WTC11 (cell line): Measurements from ENCODE around the gene NQO1. TPM values are rescaled to one million over a fixed set of nuclear protein-coding genes. Genes with fewer than 3 reads are reported as not detected.

Source experiments
- ATAC-seq: fragments of 200-7000 bp; cut with Tn5 transposase; 2 replicates; pipeline ENCODE4 v1.10.0; 2021; ENCODE audit warnings: mild to moderate bottlenecking, moderate library complexity
- CTCF ChIA-PET: fragments of 300-600 bp; sonication (Branson Sonifier 250); formaldehyde crosslinking; loops from one replicate; lab custom pipeline; 2021; ENCODE audit warnings: antibody characterized with exemption; lab: Charles Lee
- POLR2A ChIA-PET: fragments of 350-600 bp; sonication (Branson Sonifier 250); formaldehyde crosslinking; loops from one replicate; lab custom pipeline; 2021; ENCODE audit warnings: antibody characterized with exemption; lab: Charles Lee
- DNase-seq: peaks from one replicate; pipeline ENCODE4 v3.0.0; 2021; ENCODE audit warnings: low spot score
- H3K27ac Mint-ChIP-seq: 2 replicates; pipeline ENCODE4 v1.8.0; 2021; ENCODE audit warnings: mixed read lengths
- H3K27me3 Mint-ChIP-seq: 2 replicates; pipeline ENCODE4 v1.8.0; 2021; ENCODE audit warnings: low read depth, mild to moderate bottlenecking, moderate library complexity, mixed read lengths
- H3K36me3 Mint-ChIP-seq: 2 replicates; pipeline ENCODE4 v1.8.0; 2021; ENCODE audit warnings: mixed read lengths
- H3K4me1 Mint-ChIP-seq: 2 replicates; pipeline ENCODE4 v1.8.0; 2022; ENCODE audit warnings: mixed read lengths
- H3K4me3 Mint-ChIP-seq: 2 replicates; pipeline ENCODE4 v1.8.0; 2021; ENCODE audit warnings: mild to moderate bottlenecking, moderate library complexity, mixed read lengths
- H3K9me3 Mint-ChIP-seq: 2 replicates; pipeline ENCODE4 v1.8.0; 2021; ENCODE audit warnings: mixed read lengths
- AR ChIP-seq: fragments of 250-450 bp; sonication (Bioruptor Pico); IDR thresholded peaks from 2 replicates; pipeline ENCODE4 v1.9.0; 2021; ENCODE audit warnings: mild to moderate bottlenecking
- ARID4B ChIP-seq: sonication (generic); formaldehyde crosslinking; IDR thresholded peaks from 2 replicates; pipeline ENCODE4 v1.8.0; 2023; ENCODE audit warnings: missing genetic modification reagents, mild to moderate bottlenecking, borderline replicate concordance
- CREM ChIP-seq: sonication (generic); formaldehyde crosslinking; IDR thresholded peaks from 2 replicates; pipeline ENCODE4 v1.8.1; 2022; ENCODE audit warnings: mild to moderate bottlenecking, missing genetic modification reagents, moderate library complexity
- ELF4 ChIP-seq: sonication (generic); formaldehyde crosslinking; IDR thresholded peaks from 2 replicates; pipeline ENCODE4 v1.8.1; 2022; ENCODE audit warnings: low read depth, mild to moderate bottlenecking, moderate library complexity, missing genetic modification reagents
- EMX1 ChIP-seq: fragments of 250-450 bp; sonication (Bioruptor Pico); IDR thresholded peaks from 2 replicates; pipeline ENCODE4 v1.8.0; 2021; ENCODE audit warnings: mild to moderate bottlenecking
- FOXJ3 ChIP-seq: sonication (generic); formaldehyde crosslinking; IDR thresholded peaks from 2 replicates; pipeline ENCODE4 v1.9.0; 2021; ENCODE audit warnings: missing genetic modification reagents, mild to moderate bottlenecking, borderline replicate concordance
- FOXP1 ChIP-seq: sonication (generic); formaldehyde crosslinking; IDR thresholded peaks from 2 replicates; pipeline ENCODE4 v1.8.0; 2022; ENCODE audit warnings: missing genetic modification reagents, mild to moderate bottlenecking, moderate library complexity, borderline replicate concordance
- IRF2 ChIP-seq: sonication (generic); formaldehyde crosslinking; IDR thresholded peaks from 2 replicates; pipeline ENCODE4 v1.8.0; 2022; ENCODE audit warnings: low read depth, missing genetic modification reagents, borderline replicate concordance
- KAT7 ChIP-seq: sonication (generic); formaldehyde crosslinking; IDR thresholded peaks from 2 replicates; pipeline ENCODE4 v1.8.1; 2023; ENCODE audit warnings: missing genetic modification reagents, mild to moderate bottlenecking, borderline replicate concordance
- MXD4 ChIP-seq: fragments of 250-450 bp; sonication (Bioruptor Pico); IDR thresholded peaks from 2 replicates; pipeline ENCODE4 v1.8.0; 2021; ENCODE audit warnings: mild to moderate bottlenecking, moderate library complexity, borderline replicate concordance
- NFATC4 ChIP-seq: fragments of 250-450 bp; sonication (Bioruptor Pico); IDR thresholded peaks from 2 replicates; pipeline ENCODE4 v1.9.0; 2021; ENCODE audit warnings: mild to moderate bottlenecking
- NFE2L1 ChIP-seq: sonication (generic); formaldehyde crosslinking; IDR thresholded peaks from 2 replicates; pipeline ENCODE4 v1.8.1; 2023; ENCODE audit warnings: missing genetic modification reagents
- NR3C1 ChIP-seq: sonication (generic); formaldehyde crosslinking; conservative IDR thresholded peaks from 2 replicates; pipeline ENCODE4 v1.8.1; 2023; ENCODE audit warnings: low read depth, mild to moderate bottlenecking, missing genetic modification reagents
- OVOL2 ChIP-seq: fragments of 250-450 bp; sonication (Bioruptor Pico); IDR thresholded peaks from 2 replicates; pipeline ENCODE4 v1.9.0; 2021; ENCODE audit warnings: mild to moderate bottlenecking, borderline replicate concordance
- RORB ChIP-seq: fragments of 250-450 bp; sonication (Bioruptor Pico); IDR thresholded peaks from 2 replicates; pipeline ENCODE4 v1.9.0; 2021; ENCODE audit warnings: mild to moderate bottlenecking
- TP53 ChIP-seq: sonication (generic); formaldehyde crosslinking; IDR thresholded peaks from 2 replicates; pipeline ENCODE4 v1.8.1; 2023; ENCODE audit warnings: mild to moderate bottlenecking, missing genetic modification reagents
- ZBTB21 ChIP-seq: sonication (generic); formaldehyde crosslinking; IDR thresholded peaks from 2 replicates; pipeline ENCODE4 v1.8.1; 2023; ENCODE audit warnings: mild to moderate bottlenecking, missing genetic modification reagents, borderline replicate concordance
- ZMAT4 ChIP-seq: fragments of 250-450 bp; sonication (Bioruptor Pico); IDR thresholded peaks from 2 replicates; pipeline ENCODE4 v1.9.0; 2021; ENCODE audit warnings: mild to moderate bottlenecking
- ZNF121 ChIP-seq: sonication (generic); formaldehyde crosslinking; IDR thresholded peaks from 2 replicates; pipeline ENCODE4 v1.8.0; 2023; ENCODE audit warnings: missing genetic modification reagents
- ZNF219 ChIP-seq: sonication (generic); formaldehyde crosslinking; IDR thresholded peaks from 2 replicates; pipeline ENCODE4 v1.8.0; 2023; ENCODE audit warnings: missing genetic modification reagents, mild to moderate bottlenecking, borderline replicate concordance
- ZNF232 ChIP-seq: sonication (generic); formaldehyde crosslinking; IDR thresholded peaks from 2 replicates; pipeline ENCODE4 v1.8.0; 2022; ENCODE audit warnings: mild to moderate bottlenecking, missing genetic modification reagents
- ZNF281 ChIP-seq: sonication (generic); formaldehyde crosslinking; IDR thresholded peaks from 2 replicates; pipeline ENCODE4 v1.8.0; 2023; ENCODE audit warnings: mild to moderate bottlenecking, missing genetic modification reagents
- ZNF317 ChIP-seq: sonication (generic); formaldehyde crosslinking; IDR thresholded peaks from 2 replicates; pipeline ENCODE4 v1.8.1; 2023; ENCODE audit warnings: low read depth, mild to moderate bottlenecking, moderate library complexity, missing genetic modification reagents, borderline replicate concordance
- ZNF671 ChIP-seq: fragments of 250-450 bp; sonication (Bioruptor Pico); IDR thresholded peaks from 2 replicates; pipeline ENCODE4 v1.8.0; 2021; ENCODE audit warnings: mild to moderate bottlenecking
- total RNA-seq: library from RNA; stranded (reverse); gene quantifications from 3 replicates; pipeline ENCODE4 v1.2.3, GENCODE V29; 2021

The NQO1 gene
- total RNA-seq, 1 experiment from 2014 or later = 38.9 TPM

GRCh38 chr16:69712914-69713581 lies 13.3 kb downstream of the NQO1 start:
- POLR2A ChIA-PET = interaction anchor here (0.6 kb wide), 1 partner anchor 320 kb away, joined by 4 read pairs; no protein-coding TSS in a partner anchor
- H3K36me3 Mint-ChIP-seq = no peaks in the 10 kb centered on the region

GRCh38 chr16:69712277-69712676 lies 14.1 kb downstream of the NQO1 start:
- POLR2A ChIA-PET = no interaction called here
- H3K4me3 Mint-ChIP-seq = no peak overlapping the region
- H3K9me3 Mint-ChIP-seq = no peaks in the 10 kb centered on the region
- no peak for ATAC-seq
- H3K27me3 Mint-ChIP-seq = no peaks in the 10 kb centered on the region
- DNase-seq = no peak
- CTCF ChIA-PET = no interaction called here
- H3K4me1 Mint-ChIP-seq = no peaks in the 10 kb centered on the region
- no peak overlapping the region for H3K27ac Mint-ChIP-seq
- no peaks in the 10 kb centered on the region for H3K36me3 Mint-ChIP-seq
- TF ChIP-seq KAT7 (CRISPR knock-in tag) (no peak), ZNF219 (CRISPR knock-in tag) (no peak), ZNF232 (CRISPR knock-in tag) (no peak), NFATC4 (CRISPR knock-in tag) (no peak), EMX1 (CRISPR knock-in tag) (no peak), TP53 (CRISPR knock-in tag) (no peak), RORB (CRISPR knock-in tag) (no peak), ZNF317 (CRISPR knock-in tag) (no peak), ARID4B (CRISPR knock-in tag) (no peak)

More at GRCh38 chr16:69712914-69713581, 13.3 kb downstream of the NQO1 start:
- Mint-ChIP-seq H3K27me3 (no peaks in the 10 kb centered on the region), H3K4me3 (no peak overlapping the region), H3K27ac (no peak overlapping the region), H3K9me3 (no peaks in the 10 kb centered on the region), H3K4me1 (no peaks in the 10 kb centered on the region)
- no peak for TF ChIP-seq ELF4 (CRISPR knock-in tag)
- TF ChIP-seq ZNF281 = no peak
- no peak for TF ChIP-seq EMX1 (CRISPR knock-in tag)
- TF ChIP-seq OVOL2 (CRISPR knock-in tag) = no peak
- no peak for TF ChIP-seq ZMAT4
- no peak for TF ChIP-seq ZNF121 (CRISPR knock-in tag)
- no peak for TF ChIP-seq NR3C1
- no peak for TF ChIP-seq MXD4 (CRISPR knock-in tag)
- no peak for TF ChIP-seq FOXJ3 (CRISPR knock-in tag)
- TF ChIP-seq ZNF219 (CRISPR knock-in tag) = no peak
- no peak for TF ChIP-seq FOXP1 (CRISPR knock-in tag)
- TF ChIP-seq NFE2L1 (CRISPR knock-in tag) = no peak
- TF ChIP-seq ZNF671 (CRISPR knock-in tag) = no peak
- TF ChIP-seq CREM (CRISPR knock-in tag) = no peak
- no peak for TF ChIP-seq ZBTB21
- no peak for TF ChIP-seq AR (CRISPR knock-in tag)
- TF ChIP-seq IRF2 (CRISPR knock-in tag) = no peak
- DNase-seq = no peak
- CTCF ChIA-PET = interaction anchor here (0.9 to 1.1 kb wide), 2 partner anchors 41 to 314 kb away, joined by 3 to 8 read pairs; partner anchors contain the start of gene NOB1
- ATAC-seq = no peak
